ENCODE measurements around the gene GPANK1. TPM values are rescaled to one million over a fixed set of nuclear protein-coding genes. Genes with fewer than 3 reads are reported as not detected.
A peak's percentile ranks its signal among the peaks of the same experiment; 100 is the strongest.

The GPANK1 gene
- total and polyA plus RNA-seq, 2 of the 13 experiments (the other 11 are each of a cell fraction or from before 2014, with no cell fraction given): 15.4 to 22.8 TPM

- Histone ChIP-seq H3K27ac (ENCODE audit: extremely low read length, insufficient read depth, low read length) (peak overlapping the region; percentile 50), H3K9ac (ENCODE audit: insufficient read depth, low read depth, low read length) (peak overlapping the region; percentile 50), H4K20me1 (ENCODE audit: insufficient read depth, low read length) (no peaks in the 10 kb centered on the region), H3K4me3 (replicated peaks in 1 of 3; ENCODE audit: insufficient read depth in 1 of 3, low read depth in 2 of 3, low read length in 3 of 3) (peak overlapping the region; percentile 38 to 66 (median 50)), H3K4me2 (ENCODE audit: low read depth, low read length) (peak overlapping the region; percentile 91), H2AFZ (ENCODE audit: low read length) (peak overlapping the region; percentile 34), H3K9me3 (ENCODE audit: low read length) (no peaks in the 10 kb centered on the region), H3K79me2 (ENCODE audit: insufficient read depth, low read length) (no peaks in the 10 kb centered on the region), H3K36me3 (replicated peaks in 1 of 2; ENCODE audit: control insufficient read depth in 1 of 2, insufficient read depth in 2 of 2, low read length in 2 of 2) (no peaks in the 10 kb centered on the region), H3K27me3 (ENCODE audit: control insufficient read depth in 1 of 2, insufficient read depth in 2 of 2, low read length in 2 of 2) (no peaks in the 10 kb centered on the region; a peak in 1 of 5 replicates), H3K4me1 (ENCODE audit: insufficient read depth, low read length) (peaks cover 43% of the 10 kb centered on the region)
- in situ Hi-C loops (cut with HindIII; ENCODE audit: extremely low pct_ligation_motif_present, low pct_unique_long_range_greater_than_20kb): no loop called here
- intact Hi-C loops (cut with micrococcal nuclease; ENCODE audit: unreplicated experiment): no loop called here
- ChIA-PET CTCF (ENCODE audit: low intra/inter-chr PET ratio, low total read pairs) (interaction anchor here (1.4 kb wide), 1 partner anchor 16 kb away, joined by 3 read pairs; no protein-coding TSS in a partner anchor), POLR2A (interaction anchor here (1.1 to 2.1 kb wide), 9 partner anchors 16 to 192 kb away, joined by 3 to 10 read pairs (median 4); partner anchors contain the start of genes APOM, BAG6 and DDX39B)
- peak; percentile 83 for ATAC-seq
- WGBS (ENCODE audit: low lambda C conversion rate): 2% methylated on average over 8 of the region's 8 CpGs
- peak; percentile 85 for FAIRE-seq
- BruUV-seq (replicated peaks): no TSS peak
- peak; percentile 44 for DNase-seq (ENCODE audit: low spot score)
- TF ChIP-seq, protein P1, sequence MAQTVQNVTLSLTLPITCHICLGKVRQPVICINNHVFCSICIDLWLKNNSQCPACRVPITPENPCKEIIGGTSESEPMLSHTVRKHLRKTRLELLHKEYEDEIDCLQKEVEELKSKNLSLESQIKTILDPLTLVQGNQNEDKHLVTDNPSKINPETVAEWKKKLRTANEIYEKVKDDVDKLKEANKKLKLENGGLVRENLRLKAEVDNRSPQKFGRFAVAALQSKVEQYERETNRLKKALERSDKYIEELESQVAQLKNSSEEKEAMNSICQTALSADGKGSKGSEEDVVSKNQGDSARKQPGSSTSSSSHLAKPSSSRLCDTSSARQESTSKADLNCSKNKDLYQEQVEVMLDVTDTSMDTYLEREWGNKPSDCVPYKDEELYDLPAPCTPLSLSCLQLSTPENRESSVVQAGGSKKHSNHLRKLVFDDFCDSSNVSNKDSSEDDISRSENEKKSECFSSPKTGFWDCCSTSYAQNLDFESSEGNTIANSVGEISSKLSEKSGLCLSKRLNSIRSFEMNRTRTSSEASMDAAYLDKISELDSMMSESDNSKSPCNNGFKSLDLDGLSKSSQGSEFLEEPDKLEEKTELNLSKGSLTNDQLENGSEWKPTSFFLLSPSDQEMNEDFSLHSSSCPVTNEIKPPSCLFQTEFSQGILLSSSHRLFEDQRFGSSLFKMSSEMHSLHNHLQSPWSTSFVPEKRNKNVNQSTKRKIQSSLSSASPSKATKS (CRISPR knock-in tag; IDR thresholded peaks at IDR 0.05): no peak
- no peak for TF ChIP-seq ATM (IDR thresholded peaks at IDR 0.05; ENCODE audit: borderline replicate concordance)
- TF ChIP-seq ZNF703 (CRISPR knock-in tag; IDR thresholded peaks at IDR 0.05; ENCODE audit: borderline replicate concordance): no peak
- TF ChIP-seq TOE1 (CRISPR knock-in tag; IDR thresholded peaks at IDR 0.05): no peak
- TF ChIP-seq NCOA2 (CRISPR knock-in tag; IDR thresholded peaks at IDR 0.05): no peak
- TF ChIP-seq POGZ (CRISPR knock-in tag; IDR thresholded peaks at IDR 0.05): no peak
- 0 out of 2 replicates have a peak, but pooled peaks have one; percentile 13 for TF ChIP-seq ARNTL (CRISPR knock-in tag; IDR thresholded peaks at IDR 0.05)
- no peak for TF ChIP-seq ZBTB40 (IDR thresholded peaks at IDR 0.05)
- 0 out of 2 replicates have a peak, but pooled peaks have one; percentile 10 for TF ChIP-seq ZBTB40 (CRISPR knock-in tag; IDR thresholded peaks at IDR 0.05)
- TF ChIP-seq, protein P2, sequence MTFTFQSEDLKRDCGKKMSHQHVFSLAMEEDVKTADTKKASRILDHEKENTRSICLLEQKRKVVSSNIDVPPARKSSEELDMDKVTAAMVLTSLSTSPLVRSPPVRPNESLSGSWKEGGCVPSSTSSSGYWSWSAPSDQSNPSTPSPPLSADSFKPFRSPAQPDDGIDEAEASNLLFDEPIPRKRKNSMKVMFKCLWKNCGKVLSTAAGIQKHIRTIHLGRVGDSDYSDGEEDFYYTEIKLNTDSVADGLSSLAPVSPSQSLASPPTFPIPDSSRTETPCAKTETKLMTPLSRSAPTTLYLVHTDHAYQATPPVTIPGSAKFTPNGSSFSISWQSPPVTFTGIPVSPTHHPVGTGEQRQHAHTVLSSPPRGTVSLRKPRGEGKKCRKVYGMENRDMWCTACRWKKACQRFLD (CRISPR knock-in tag; IDR thresholded peaks at IDR 0.05; ENCODE audit: borderline replicate concordance): no peak
- peak; percentile 89 for TF ChIP-seq ZNF121 (CRISPR knock-in tag; IDR thresholded peaks at IDR 0.05)
- TF ChIP-seq DNMT1 (CRISPR knock-in tag; IDR thresholded peaks at IDR 0.05): 0 out of 2 replicates have a peak, but pooled peaks have one; percentile 36
Observed at GRCh38 chr6:31614075-31614619, 50.6 kb downstream of the GPANK1 start.

Data from HepG2 (cell line).